ENCODE measurements around the gene KLHL29.

DNA sequence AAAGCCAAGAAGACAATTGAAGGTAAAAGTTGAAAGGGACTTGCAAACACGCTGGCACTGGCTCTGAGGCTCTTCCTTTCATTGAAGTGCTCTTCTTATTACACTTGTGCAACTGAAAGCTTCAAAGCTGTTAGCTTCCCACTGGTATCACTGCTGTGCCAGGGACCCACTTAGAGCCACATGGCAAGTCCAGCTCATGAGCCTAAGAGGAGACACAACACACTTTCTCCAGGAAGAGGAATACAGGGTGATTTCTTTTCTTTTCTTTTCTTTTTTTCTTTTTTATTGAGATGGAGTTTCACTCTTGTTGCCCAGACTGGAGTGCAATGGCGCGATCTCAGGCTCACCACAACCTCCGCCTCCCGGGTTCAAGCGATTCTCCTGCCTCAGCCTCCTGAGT lies 323.8 kb downstream of the KLHL29 start:
- TF ChIP-seq, protein P1, sequence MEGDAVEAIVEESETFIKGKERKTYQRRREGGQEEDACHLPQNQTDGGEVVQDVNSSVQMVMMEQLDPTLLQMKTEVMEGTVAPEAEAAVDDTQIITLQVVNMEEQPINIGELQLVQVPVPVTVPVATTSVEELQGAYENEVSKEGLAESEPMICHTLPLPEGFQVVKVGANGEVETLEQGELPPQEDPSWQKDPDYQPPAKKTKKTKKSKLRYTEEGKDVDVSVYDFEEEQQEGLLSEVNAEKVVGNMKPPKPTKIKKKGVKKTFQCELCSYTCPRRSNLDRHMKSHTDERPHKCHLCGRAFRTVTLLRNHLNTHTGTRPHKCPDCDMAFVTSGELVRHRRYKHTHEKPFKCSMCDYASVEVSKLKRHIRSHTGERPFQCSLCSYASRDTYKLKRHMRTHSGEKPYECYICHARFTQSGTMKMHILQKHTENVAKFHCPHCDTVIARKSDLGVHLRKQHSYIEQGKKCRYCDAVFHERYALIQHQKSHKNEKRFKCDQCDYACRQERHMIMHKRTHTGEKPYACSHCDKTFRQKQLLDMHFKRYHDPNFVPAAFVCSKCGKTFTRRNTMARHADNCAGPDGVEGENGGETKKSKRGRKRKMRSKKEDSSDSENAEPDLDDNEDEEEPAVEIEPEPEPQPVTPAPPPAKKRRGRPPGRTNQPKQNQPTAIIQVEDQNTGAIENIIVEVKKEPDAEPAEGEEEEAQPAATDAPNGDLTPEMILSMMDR (IDR thresholded peaks at IDR 0.05; ENCODE audit: low read depth, low read length, missing input control) = no peak
- no peak for TF ChIP-seq RXRA (IDR thresholded peaks at IDR 0.05)
- TF ChIP-seq RAD21 (IDR thresholded peaks at IDR 0.05) = no peak
- TF ChIP-seq GABPA (IDR thresholded peaks at IDR 0.05 in 1 of 2, conservative IDR thresholded peaks at IDR 0.05 in 1 of 2) = no peak
- TF ChIP-seq SP1 (IDR thresholded peaks at IDR 0.05) = no peak
- TF ChIP-seq, protein P2, sequence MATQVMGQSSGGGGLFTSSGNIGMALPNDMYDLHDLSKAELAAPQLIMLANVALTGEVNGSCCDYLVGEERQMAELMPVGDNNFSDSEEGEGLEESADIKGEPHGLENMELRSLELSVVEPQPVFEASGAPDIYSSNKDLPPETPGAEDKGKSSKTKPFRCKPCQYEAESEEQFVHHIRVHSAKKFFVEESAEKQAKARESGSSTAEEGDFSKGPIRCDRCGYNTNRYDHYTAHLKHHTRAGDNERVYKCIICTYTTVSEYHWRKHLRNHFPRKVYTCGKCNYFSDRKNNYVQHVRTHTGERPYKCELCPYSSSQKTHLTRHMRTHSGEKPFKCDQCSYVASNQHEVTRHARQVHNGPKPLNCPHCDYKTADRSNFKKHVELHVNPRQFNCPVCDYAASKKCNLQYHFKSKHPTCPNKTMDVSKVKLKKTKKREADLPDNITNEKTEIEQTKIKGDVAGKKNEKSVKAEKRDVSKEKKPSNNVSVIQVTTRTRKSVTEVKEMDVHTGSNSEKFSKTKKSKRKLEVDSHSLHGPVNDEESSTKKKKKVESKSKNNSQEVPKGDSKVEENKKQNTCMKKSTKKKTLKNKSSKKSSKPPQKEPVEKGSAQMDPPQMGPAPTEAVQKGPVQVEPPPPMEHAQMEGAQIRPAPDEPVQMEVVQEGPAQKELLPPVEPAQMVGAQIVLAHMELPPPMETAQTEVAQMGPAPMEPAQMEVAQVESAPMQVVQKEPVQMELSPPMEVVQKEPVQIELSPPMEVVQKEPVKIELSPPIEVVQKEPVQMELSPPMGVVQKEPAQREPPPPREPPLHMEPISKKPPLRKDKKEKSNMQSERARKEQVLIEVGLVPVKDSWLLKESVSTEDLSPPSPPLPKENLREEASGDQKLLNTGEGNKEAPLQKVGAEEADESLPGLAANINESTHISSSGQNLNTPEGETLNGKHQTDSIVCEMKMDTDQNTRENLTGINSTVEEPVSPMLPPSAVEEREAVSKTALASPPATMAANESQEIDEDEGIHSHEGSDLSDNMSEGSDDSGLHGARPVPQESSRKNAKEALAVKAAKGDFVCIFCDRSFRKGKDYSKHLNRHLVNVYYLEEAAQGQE (IDR thresholded peaks at IDR 0.05) = no peak
- TF ChIP-seq TAF1 (conservative IDR thresholded peaks at IDR 0.05) = no peak
- TF ChIP-seq YY1 (IDR thresholded peaks at IDR 0.05) = no peak

All from liver (tissue), 3 donors.